ENCODE results near the gene DIP2A. TPM values are rescaled to one million over a fixed set of nuclear protein-coding genes. Genes with fewer than 3 reads are reported as not detected.

The DIP2A gene
- total and polyA plus RNA-seq, 2 of the 13 experiments (the other 11 are each of a cell fraction or from before 2014, with no cell fraction given) = 18.5 to 37.6 TPM

DNA sequence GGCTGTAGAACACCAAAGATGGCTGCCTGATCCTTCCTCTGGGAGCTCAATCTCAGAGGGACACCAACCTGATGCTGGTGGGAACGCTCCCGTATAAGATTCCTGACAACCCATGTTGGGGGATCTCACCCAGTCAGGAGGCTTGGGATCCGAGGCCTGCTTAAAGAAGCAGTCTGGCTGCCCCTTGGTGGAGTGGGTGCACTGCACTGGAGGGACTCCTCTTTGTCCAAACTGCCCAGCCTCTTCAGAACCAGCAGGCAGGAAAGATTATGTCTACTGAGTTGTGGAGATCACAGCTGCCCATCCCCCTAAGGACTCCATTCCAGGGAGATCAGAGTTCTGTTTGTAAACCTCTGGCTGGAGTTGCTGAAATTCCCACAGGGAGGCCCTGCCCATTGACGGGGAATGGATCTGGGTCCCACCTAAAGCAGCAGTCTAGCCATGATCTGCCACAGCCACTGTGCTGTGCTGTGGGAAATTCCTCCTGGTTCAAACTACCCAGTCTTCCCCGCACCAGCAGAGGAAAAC is 123.2 kb downstream of the DIP2A start (continued):
- TF ChIP-seq REL (CRISPR knock-in tag; conservative IDR thresholded peaks at IDR 0.05) = no peak
- no peak for TF ChIP-seq AHR (CRISPR knock-in tag; IDR thresholded peaks at IDR 0.05)
- TF ChIP-seq PHF20 (CRISPR knock-in tag; IDR thresholded peaks at IDR 0.05) = no peak
- TF ChIP-seq SALL2 (CRISPR knock-in tag; IDR thresholded peaks at IDR 0.05) = 0 out of 2 replicates have a peak, but pooled peaks have one; percentile 39
- TF ChIP-seq SMARCE1 (IDR thresholded peaks at IDR 0.05; ENCODE audit: borderline replicate concordance) = no peak
- TF ChIP-seq ZNF629 (CRISPR knock-in tag; conservative IDR thresholded peaks at IDR 0.05) = no peak
- no peak for TF ChIP-seq EZH2 (conservative IDR thresholded peaks at IDR 0.05; ENCODE audit: low read depth, low read length)
- TF ChIP-seq, protein P1, sequence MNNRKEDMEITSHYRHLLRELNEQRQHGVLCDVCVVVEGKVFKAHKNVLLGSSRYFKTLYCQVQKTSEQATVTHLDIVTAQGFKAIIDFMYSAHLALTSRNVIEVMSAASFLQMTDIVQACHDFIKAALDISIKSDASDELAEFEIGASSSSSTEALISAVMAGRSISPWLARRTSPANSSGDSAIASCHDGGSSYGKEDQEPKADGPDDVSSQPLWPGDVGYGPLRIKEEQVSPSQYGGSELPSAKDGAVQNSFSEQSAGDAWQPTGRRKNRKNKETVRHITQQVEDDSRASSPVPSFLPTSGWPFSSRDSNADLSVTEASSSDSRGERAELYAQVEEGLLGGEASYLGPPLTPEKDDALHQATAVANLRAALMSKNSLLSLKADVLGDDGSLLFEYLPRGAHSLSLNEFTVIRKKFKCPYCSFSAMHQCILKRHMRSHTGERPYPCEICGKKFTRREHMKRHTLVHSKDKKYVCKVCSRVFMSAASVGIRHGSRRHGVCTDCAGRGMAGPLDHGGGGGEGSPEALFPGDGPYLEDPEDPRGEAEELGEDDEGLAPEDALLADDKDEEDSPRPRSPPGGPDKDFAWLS (CRISPR knock-in tag; IDR thresholded peaks at IDR 0.05; ENCODE audit: borderline replicate concordance) = no peak
- no peak for TF ChIP-seq PRMT3 (CRISPR knock-in tag; IDR thresholded peaks at IDR 0.05; ENCODE audit: borderline replicate concordance, low read depth)
- no peak for TF ChIP-seq CC2D1A (CRISPR knock-in tag; IDR thresholded peaks at IDR 0.05)
- TF ChIP-seq ZNF260 (CRISPR knock-in tag; IDR thresholded peaks at IDR 0.05; ENCODE audit: borderline replicate concordance, low read depth) = no peak
- TF ChIP-seq ESRRA (CRISPR knock-in tag; IDR thresholded peaks at IDR 0.05; ENCODE audit: low read depth) = no peak
- peak; percentile 71 for TF ChIP-seq ZNF687 (CRISPR knock-in tag; IDR thresholded peaks at IDR 0.05)
- TF ChIP-seq, protein P2, sequence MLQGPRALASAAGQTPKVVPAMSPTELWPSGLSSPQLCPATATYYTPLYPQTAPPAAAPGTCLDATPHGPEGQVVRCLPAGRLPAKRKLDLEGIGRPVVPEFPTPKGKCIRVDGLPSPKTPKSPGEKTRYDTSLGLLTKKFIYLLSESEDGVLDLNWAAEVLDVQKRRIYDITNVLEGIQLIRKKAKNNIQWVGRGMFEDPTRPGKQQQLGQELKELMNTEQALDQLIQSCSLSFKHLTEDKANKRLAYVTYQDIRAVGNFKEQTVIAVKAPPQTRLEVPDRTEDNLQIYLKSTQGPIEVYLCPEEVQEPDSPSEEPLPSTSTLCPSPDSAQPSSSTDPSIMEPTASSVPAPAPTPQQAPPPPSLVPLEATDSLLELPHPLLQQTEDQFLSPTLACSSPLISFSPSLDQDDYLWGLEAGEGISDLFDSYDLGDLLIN (CRISPR knock-in tag; IDR thresholded peaks at IDR 0.05; ENCODE audit: borderline replicate concordance) = no peak
- TF ChIP-seq, protein P3, sequence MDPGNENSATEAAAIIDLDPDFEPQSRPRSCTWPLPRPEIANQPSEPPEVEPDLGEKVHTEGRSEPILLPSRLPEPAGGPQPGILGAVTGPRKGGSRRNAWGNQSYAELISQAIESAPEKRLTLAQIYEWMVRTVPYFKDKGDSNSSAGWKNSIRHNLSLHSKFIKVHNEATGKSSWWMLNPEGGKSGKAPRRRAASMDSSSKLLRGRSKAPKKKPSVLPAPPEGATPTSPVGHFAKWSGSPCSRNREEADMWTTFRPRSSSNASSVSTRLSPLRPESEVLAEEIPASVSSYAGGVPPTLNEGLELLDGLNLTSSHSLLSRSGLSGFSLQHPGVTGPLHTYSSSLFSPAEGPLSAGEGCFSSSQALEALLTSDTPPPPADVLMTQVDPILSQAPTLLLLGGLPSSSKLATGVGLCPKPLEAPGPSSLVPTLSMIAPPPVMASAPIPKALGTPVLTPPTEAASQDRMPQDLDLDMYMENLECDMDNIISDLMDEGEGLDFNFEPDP (CRISPR knock-in tag; conservative IDR thresholded peaks at IDR 0.05) = no peak
- TF ChIP-seq ZNF441 (CRISPR knock-in tag; IDR thresholded peaks at IDR 0.05; ENCODE audit: borderline replicate concordance) = no peak
- peak; percentile 68; the same call in 1 of the 2 replicates for TF ChIP-seq IRF9 (CRISPR knock-in tag; IDR thresholded peaks at IDR 0.05; ENCODE audit: borderline replicate concordance)
- no peak for TF ChIP-seq STAT5B (CRISPR knock-in tag; IDR thresholded peaks at IDR 0.05)
- no peak for TF ChIP-seq ZNF335 (CRISPR knock-in tag; IDR thresholded peaks at IDR 0.05)
- no peak for TF ChIP-seq ZNF589 (CRISPR knock-in tag; conservative IDR thresholded peaks at IDR 0.05)
- no peak for TF ChIP-seq EED (CRISPR knock-in tag; IDR thresholded peaks at IDR 0.05)

All from HepG2 (cell line).